CMK (cell line): Measurements from ENCODE around the gene SLC6A3.

Experiments used
- DNase-seq: peaks from one replicate; pipeline ENCODE4 v3.0.0-alpha.2; 2010; ENCODE audit warnings: low read depth

The SLC6A3 gene

DNA sequence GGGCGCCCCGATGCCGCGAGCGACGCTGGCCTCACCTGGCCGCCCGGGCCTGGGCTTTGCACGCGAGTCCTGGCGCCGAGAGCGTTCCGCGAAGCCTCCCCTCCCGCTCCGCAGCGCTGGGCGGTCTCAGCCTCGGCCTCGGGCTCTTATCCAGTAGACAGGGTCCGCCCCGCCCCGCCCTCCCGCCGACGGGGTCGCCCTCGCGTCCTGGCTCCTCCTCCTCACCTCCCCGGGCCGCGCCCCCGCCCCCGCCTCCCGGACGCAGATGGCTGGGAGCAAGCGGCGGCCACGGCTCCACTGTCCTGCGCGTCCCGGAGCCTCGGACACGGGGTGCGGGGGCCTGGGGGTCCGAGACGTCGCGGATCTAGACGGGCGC is at the start of gene SLC6A3:
TSS of gene SLC6A3 (minus strand) at position 128 of the 376 bp plus-strand sequence. CDS start 2,243 bp downstream, outside the sequence.
- no peak for DNase-seq

DNA sequence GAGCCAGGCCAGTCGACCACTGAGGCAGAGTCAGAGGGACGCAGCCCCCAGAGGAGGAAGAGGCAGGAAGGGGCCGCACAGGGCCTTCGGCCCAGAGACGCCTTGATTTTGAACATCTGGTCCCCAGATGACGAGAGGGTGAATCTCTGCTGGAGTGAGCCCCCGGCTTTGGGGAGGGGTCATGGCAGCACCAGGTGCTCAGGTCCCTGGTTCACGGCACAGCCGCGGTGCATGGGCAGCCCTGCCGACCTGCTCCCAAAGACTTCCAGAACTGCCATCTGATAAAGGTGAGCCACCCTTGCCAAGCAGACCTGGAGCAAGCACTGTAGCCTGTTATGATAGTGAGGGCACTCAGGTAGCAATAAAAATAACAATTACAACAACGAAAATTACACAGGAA is 48.7 kb upstream of the SLC6A3 start:
- DNase-seq = no peak

DNA sequence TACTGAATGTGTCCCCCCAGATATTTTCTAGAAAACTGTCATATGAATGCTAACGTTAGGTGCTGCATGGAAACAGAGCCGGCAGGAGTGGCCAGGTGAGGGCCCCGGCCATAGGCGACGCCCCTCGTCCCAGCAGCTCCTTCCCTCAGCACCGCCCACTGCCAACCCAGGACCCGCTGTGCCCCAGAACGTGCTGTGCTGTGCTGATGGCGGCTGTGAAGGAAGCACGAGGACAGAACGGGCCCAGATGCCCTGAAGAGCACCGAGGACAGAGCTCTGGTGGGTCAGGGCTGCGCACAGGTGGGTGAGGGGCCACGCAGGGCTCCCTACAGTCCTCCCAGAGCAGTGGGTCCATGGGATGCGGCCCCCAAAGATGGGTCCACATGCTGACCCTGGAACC is 48.2 kb upstream of the SLC6A3 start:
- DNase-seq = no peak

DNA sequence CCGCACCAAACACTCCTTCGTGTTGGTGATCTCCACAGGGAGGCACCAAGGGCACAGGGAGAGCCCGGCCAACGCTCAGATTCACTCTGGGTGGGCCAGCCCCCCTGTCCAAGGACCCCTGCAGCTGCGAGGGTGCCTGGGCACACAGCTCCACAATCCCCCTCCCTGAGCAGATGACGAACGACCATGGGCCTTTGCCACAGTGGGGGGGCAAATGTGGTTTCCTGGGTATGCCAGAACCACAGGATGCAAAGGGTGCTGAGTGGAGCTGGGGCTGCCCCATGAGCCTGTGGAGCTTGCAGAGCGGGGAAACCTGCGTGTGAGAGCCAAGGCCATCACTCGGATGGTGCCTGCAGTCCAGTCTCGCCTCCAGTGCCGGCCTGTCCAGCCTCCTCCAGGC is 47.5 kb upstream of the SLC6A3 start:
- no peak for DNase-seq

DNA sequence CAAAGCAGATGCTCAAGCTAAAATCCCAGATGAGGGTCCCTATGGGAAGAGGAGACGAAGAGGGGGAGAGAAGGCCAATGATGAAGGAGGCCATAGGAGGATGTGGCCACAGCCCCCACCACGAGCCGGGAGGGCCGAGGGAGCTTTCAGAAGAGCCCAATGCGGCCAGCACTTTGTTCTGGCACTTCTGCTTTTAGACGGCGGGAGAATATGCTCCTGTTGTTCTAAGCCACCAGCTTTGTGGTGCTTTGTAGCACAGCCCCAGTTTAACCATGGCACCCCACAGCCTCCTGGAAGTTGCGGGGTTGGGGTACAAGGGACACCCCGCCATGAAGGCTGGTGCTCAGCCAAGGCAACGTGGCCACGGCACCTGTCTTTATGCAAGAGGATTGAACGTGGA is 45.1 kb upstream of the SLC6A3 start:
- DNase-seq = no peak

DNA sequence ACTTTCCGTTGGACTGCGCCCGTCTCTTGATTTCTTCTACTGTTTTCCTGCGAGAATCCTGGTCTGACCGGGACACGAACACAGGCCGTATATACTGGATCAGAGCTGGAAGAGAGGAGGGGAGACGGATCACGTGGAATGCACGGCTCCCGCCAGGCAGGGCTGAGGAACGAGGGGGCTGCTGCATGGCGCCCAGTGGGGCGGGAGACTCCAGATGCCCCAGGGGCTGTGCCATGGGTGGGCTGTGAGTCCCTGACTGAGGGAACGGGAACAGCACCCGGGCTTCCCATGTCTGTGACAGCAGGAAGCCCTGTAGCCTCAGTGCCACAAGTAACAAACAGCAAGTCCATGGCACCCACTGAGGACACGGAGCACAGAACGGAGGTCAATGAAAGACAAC is 44.5 kb upstream of the SLC6A3 start:
- DNase-seq = no peak

DNA sequence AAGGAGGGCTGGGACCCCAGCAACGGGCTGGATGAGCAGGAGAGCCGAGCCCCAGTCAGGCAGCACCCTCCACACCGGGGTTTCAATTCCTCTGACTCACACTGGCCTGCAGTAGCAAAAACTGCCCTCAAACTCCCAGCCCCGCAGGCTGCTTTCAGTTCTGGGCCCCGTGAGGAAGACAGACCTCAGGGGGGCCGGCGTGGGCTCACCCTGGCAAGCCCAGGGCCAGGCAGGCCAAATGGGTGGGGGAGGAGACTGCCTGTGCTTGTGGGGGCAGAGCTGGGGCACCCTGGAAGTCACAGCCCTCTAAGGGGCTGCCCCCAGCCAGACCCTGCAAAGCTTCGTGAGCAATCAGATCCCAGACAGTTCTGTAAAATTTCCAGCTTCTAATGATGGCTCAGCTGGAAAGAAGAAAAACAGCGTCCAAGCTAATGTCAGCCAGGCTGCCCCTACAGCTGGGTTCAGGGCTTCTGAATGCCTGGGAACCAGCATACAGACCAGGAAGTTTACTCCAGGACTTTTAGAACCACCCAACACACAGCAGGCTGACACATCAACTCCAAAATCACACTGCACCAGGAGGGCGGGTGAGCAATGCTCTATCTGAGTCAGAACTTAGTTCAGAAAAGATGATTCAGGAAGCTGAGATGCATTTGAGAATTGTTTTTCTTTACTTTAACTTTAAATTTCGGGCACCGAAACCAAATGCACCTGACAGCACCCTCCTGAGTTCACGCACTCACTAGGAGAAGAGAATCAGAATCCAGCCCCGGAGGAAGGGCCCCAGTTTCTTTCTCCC is 43.8 kb upstream of the SLC6A3 start:
- no peak for DNase-seq

DNA sequence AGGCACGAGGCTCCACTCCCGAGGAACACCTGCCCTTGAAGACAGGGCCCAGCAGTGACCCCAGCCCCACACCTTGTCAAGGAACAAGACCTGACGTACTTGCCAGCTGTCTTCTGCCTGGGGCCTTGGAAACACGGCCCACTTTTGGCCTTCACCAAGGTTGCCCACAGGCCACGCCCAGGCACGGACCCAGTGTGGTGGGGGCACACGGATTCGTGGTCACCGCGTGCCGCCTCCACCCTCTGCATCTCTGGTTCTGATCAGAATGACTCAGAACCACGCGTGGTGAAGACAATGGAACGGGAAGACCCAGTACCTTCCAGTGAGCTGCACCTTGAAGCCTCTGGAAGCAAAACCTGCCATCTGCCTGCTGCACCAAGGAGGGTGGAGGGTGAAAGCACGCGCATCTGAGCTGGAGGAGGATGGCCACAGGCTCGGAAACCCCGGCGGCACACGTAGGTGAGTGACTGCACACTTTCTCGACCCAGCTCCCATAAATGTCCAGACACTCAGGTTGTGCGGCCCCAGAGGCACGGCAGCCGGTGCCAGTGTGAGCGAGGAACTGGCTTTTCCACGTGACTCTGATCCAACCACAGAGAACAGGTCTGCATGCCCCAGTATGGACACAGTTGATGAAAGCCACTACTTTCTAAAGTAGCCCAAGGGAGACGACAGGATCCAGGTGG is 42.0 kb upstream of the SLC6A3 start:
- no peak for DNase-seq

DNA sequence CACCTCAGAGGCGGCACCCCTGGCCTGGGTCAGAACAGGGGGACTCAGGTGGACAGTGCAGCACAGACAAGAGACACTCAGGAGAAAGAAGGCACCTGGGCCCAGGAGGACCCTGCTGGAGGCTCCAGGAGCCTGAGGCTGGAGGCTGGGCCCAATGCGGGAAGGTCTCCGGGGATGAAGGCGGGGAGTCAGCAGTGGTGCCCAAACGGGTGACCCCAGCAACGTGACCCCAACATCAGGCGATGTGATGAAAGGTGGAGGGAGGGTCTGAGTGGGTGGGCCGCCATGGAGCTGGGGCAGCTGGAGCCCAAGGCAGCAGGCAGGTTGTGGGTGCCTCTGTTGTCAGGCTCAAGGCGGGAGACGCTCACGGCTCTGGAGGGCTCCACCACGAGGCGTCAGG is 41.0 kb upstream of the SLC6A3 start:
- no peak for DNase-seq

DNA sequence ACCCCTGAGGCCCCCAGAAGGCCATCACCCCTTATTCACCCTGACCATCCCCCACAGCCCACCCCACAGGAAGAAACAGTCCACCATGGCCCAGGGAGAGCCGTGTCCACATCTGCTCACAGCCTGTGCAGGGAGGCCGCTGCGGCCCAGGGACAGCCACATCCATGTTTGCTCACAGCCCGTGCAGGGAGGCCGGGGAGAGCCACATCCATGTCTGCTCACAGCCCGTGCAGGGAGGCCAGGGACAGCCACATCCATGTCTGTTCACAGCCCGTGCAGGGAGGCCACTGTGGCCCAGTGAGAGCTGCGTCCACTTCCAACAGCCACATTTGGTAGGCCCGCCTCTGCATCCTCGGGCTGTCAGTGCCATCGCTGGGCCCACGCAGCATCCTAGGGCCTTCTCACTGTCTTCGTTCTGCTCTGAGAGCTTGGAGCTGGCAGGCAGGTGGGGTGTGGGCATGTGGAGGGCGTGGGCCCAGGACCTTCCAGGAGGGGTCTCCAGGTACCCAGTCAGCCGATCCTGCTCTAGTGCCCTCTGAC is 40.4 kb upstream of the SLC6A3 start:
- no peak for DNase-seq

DNA sequence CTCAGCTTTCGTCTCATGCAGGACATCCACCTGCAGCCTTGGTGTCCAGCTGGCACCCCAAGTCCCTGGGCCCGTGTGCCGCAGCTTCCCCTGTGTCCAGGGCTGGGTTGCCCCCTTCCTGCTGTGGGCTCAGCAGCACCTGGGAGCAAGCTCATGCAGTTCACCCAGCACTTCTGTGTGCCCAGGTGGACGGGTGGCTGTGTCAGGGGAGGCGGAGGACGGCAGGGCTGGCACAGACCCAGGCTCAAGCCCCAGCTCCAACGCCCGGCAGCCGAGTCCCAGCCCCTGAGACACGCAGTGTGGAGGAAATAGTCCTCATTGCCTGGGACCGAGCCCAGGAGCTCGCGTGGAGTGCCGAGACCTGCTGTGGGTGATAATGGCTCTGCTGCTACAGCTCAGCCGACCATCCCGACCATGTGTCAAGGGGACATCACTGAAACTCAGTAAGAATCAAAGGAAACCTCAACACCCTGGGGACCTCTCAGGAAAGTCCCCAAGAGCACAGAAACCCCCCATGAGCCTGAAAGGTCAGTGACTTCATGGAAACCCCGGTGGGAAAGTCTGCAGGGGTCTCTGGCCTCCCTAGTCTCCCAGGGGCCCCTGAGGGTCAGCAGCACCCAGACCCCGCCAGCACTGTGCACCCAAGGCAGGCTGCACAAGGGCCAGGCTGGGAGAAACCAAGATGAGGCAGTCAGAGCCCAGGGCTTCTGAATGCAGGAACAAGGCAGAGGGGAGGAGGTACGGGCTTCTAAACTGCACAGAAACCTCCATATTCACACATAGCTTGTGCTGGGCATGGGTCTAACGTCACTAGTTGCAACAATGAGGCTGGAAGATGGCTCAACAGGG is 39.7 kb upstream of the SLC6A3 start:
- DNase-seq = no peak

DNA sequence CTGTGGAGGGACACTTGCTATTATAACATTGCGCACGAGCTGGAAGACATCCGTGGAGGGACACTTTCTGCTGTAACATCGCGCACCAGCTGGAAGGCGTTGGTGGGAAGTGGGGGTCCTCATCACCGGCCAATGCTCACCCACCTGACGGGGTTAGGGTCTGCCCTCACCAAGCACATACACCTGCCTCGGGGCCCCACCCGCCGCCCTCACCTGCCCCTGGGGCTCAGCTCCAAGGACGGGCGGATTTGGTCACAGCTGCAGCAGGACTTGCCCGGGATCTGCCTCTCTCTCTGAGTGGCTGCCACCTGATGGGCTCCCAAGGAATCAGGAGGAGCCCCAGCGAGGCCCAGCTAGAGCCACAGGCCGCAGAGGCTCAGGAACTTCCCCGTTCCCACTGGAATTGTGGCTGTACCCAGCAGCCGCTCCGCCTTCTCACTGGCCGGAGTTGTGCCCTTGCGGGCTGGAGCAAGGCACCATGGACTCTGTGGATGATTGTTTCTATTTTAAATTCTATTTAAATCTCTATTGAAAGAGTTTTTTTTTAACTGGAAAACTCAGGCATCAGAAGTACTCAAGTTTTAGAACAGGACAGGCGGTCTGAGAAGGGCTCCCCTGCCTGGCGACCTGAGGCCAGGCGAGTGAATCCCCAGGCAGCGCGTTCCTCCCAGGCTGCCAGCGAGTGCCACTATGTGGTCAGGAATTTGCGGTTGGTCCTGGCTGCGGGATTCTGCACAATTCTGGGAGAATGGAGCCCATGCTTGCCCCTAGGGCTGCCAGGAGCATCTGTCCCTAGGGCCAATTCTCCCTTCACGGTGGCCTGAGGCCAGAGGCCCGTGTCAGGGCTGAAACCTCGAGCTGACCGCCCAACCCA is 38.9 kb upstream of the SLC6A3 start:
- no peak for DNase-seq

DNA sequence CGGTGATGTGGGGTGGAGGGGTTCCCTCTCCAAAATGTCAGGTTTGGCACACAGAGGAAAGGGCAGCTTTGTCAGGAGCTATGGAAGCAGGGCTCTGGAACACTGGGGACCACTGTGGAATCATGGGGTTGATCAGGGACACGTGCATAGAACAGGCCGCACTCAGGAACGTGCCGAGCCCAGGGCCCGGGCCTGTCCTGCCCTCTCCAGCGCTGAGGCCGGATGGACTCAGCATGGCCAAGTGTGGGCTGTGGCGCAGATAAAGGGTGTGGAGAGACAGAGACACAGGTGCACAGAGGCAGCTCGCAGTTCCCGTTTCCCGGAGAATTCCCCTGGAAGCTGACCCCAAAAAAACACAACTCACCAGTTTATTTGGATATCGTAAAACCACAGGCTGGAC is 37.8 kb upstream of the SLC6A3 start:
- no peak for DNase-seq

DNA sequence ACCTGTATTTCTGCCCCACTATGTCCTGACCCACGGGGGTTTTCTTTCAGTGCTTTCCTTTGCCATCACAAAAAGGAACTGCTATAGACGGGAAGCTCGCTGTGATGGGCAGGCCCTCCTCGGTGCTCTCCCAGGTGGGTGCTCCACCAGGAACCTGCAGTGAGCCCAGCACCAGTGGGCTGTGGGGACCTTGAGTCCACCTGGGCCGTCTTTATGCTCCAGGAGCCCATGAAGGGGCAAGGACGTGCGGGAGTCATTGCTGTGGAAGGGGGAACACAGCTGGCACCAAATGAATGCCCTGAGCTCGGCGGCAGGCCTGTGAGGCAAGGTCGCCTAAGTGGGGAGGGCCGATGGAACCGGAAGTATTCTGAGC is 36.7 kb upstream of the SLC6A3 start:
- no peak for DNase-seq

DNA sequence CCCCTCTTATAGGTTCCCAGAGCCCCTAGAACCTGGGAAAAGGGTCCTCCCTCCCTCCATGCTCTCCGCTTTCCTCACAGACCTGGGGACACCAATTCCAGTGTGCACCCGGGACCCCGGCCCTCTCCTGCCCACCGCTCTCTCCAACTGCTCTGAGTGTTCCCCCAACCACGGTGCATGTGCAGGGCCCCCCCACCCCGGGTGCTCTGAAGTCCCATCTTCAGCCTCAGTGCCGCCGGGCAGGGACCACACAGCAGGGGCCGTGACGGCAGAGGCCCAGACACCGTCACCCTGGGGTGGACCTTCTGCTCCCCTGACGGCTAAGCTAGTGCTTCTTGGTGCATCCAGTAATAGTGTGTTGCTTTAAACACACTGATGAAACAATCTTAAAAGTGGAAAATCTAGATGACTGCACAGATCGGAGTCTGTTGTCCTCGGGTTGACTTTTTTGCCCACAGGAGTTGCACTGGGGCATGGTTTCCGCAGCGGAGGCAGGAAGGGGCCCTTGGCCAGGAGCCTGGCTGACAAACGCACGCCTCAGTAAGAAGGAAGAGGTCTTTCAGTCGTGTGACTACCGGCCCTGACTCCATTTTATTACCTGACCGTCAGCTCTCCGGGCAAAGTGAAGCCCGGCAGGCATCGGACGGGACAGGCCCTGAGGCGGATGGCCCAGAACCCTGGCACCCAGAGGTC is 36.2 kb upstream of the SLC6A3 start:
- no peak for DNase-seq

DNA sequence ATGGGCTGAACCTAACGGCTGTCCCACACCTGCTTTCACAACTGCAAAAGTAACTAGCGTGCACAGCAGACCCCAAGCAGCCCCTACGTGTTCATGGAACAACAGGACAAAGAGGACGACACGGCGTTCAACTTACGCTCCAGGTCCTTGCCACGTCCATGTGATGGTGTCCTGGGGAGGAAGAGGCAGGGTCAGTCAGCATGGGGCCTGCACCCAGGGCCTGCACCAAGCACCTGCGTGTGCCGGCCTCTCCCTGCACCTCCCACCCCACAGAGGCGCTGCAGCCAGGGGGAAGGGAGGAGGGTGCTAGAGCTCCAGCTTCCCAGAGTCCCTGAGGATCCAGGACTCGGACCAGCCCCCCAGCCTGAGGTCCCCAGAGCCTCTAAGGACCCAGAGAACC is 35.6 kb upstream of the SLC6A3 start:
- no peak for DNase-seq

DNA sequence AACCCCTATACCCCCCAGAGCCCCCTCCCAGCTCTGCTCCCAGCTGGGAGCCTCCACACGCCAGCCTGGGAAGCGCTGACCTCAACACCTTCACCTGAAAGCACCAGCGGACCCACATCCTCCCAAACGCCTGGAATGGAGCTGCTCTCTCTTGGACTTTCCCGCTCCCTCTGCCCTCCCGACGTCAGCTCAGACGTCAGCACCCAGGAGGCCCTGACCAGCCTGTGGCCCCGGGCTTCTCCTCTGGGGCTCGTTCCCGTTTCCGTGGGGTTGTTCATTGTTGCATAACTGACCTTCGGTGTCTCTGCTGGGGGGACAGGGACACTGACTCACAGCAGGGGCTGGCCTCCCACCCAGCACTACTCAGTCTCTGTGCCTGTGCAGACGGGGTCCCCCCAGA is 35.0 kb upstream of the SLC6A3 start:
- no peak for DNase-seq

DNA sequence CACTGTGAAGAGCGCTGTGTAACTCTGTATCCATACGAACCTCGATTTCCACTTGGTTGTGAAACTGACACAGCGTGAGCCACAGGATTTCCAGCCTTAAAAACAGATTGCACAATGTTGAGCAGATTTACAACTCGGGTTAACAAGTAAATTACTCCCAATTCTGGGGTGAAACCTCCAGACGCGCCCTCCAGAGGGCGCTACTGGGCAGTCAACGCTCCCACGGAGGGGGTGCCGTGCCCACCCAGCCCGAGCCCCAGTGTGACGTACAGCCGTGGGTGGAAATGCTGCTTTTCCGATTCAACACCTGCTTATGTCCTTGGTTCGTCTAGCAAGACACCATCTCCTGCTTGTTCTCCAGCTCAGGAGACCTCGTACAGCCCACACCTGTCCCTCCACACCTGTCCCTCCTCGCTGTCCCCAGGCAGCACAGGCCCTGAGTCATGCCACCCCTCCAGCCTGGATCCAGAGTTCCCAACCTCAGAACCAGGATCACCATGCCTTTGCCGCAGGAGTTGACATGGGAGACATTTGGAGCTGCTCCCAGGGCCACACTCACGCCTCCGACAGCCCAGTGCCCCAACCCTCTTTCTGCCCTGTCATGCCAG is 34.4 kb upstream of the SLC6A3 start:
- DNase-seq = no peak

DNA sequence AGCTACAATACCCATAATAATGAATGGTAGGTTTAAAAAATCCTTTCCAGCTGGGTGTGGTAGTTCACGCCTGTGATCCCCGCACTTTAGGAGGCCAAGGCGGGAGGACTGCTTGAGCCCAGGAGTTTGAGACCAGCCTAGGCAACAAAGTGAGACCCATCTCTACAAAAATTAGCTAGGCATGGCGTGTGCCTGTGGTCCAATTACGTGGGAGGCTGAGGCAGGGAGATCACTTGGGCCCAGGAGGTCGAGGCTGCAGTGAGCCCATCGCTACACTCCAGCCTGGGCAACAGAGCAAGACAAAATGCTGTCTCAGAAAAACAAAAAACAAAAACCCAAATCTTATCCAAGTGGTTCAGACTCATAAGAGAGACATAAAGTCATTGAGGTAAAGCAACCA is 33.8 kb upstream of the SLC6A3 start:
- DNase-seq = no peak

DNA sequence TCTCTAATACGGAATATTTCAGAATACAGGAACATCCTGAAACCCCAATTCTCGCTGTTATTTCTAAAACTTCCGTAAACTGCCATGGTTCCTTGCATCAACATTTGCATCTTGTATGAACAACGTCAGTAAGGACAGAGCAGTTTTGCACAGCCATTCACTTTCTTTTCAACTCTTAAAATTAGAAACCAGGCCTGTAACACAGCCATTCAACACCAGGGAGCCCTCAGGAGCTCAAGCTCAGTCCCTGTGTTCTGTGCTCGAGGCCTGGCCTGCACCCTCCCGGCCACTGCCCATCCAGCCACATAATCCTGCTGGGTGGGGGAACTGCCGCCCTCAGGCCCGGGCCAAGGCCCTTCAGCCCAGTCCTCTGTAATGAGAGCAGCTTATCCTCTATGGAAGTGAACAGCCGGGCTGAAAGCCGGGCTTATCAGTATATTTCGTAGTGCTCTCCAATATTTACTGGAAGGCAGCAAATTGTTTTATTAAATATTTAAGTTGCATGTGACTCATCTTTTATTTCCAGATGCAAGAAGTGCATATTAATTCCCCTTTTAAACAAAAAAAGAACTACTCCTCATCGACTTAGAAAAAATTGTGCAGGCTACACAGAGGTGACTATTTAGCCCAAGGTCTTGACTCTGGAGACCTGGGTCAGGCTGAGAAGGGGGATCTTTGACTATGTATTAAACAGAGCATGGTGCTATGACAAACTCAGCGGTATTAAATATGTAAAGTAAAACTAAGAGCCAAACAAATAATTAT is 33.2 kb upstream of the SLC6A3 start:
- no peak for DNase-seq
